T-helper 17 cell (primary cell): ENCODE measurements around the gene FBH1. TPM values are rescaled to one million over a fixed set of nuclear protein-coding genes. Genes with fewer than 3 reads are reported as not detected.

ENCODE experiments used
- ATAC-seq: fragments of 150-1000 bp; cut with Tn5 transposase; 2 replicates; pipeline ENCODE4 v1.10.0; 2021; ENCODE audit warnings: mild to moderate bottlenecking, moderate library complexity
- DNase-seq, 3 donors: peaks; one replicate each; pipeline versions ENCODE4 v3.0.0 to v3.0.0-alpha.2; 2020 to 2021
- H3K9me3 ChIP-seq: one replicate; pipeline ENCODE4 v1.7.0; 2013; ENCODE audit warnings: low read length, mild to moderate bottlenecking; ENCODE audit not compliant: control insufficient read depth, poor library complexity, severe bottlenecking
- H3K27ac Mint-ChIP-seq: one replicate; pipeline ENCODE4 v1.8.0; 2022; ENCODE audit warnings: mild to moderate bottlenecking, moderate library complexity, mixed read lengths
- H3K27me3 Mint-ChIP-seq: one replicate; pipeline ENCODE4 v1.8.0; 2022; ENCODE audit warnings: mixed read lengths
- H3K36me3 Mint-ChIP-seq: one replicate; pipeline ENCODE4 v1.8.0; 2022; ENCODE audit warnings: low read depth, mixed read lengths
- H3K4me1 Mint-ChIP-seq: one replicate; pipeline ENCODE4 v1.8.0; 2022; ENCODE audit warnings: mild to moderate bottlenecking, mixed read lengths
- H3K4me3 Mint-ChIP-seq: one replicate; pipeline ENCODE4 v1.8.0; 2022; ENCODE audit warnings: mild to moderate bottlenecking, moderate library complexity, mixed read lengths
- total RNA-seq, 4 donors: library from RNA in 2 of 4; stranded (reverse) in 2 of 4; gene quantifications; one replicate each; pipeline ENCODE4 v1.2.3 and lab custom pipeline; 2022 to 2026

Gene FBH1
- total RNA-seq, 2 donors from 2014 or later, result 51.6 to 69.0 TPM

- peaks cover 4% of the 10 kb centered on the region for H3K4me1 Mint-ChIP-seq
- DNase-seq, result no peak
- H3K27ac Mint-ChIP-seq, result no peak overlapping the region
- peaks cover 1% of the 10 kb centered on the region for H3K36me3 Mint-ChIP-seq
- no peaks in the 10 kb centered on the region for H3K9me3 ChIP-seq
- no peak overlapping the region for H3K4me3 Mint-ChIP-seq
- no peak for ATAC-seq
- no peaks in the 10 kb centered on the region for H3K27me3 Mint-ChIP-seq
Observed at GRCh38 chr10:5963071-5963470, 73.0 kb downstream of the FBH1 start.

- no peak for ATAC-seq
- Mint-ChIP-seq H3K27ac (no peak overlapping the region), H3K36me3 (peaks cover 2% of the 10 kb centered on the region), H3K4me3 (no peak overlapping the region), H3K4me1 (peaks cover 4% of the 10 kb centered on the region), H3K27me3 (no peaks in the 10 kb centered on the region)
- no peaks in the 10 kb centered on the region for H3K9me3 ChIP-seq
- DNase-seq, result no peak
Observed at GRCh38 chr10:5963591-5963990, 73.5 kb downstream of the FBH1 start.

GRCh38 chr10:5964736-5965135, 74.7 kb downstream of the FBH1 start:
- no peak overlapping the region for H3K27ac Mint-ChIP-seq
- no peaks in the 10 kb centered on the region for H3K9me3 ChIP-seq
- DNase-seq, result no peak
- no peaks in the 10 kb centered on the region for H3K27me3 Mint-ChIP-seq
- H3K4me3 Mint-ChIP-seq, result peak overlapping the region; percentile 43
- ATAC-seq, result no peak
- H3K36me3 Mint-ChIP-seq, result peaks cover 2% of the 10 kb centered on the region
- peaks cover 5% of the 10 kb centered on the region for H3K4me1 Mint-ChIP-seq

GRCh38 chr10:5965266-5965665, 75.2 kb downstream of the FBH1 start:
- H3K4me1 Mint-ChIP-seq, result peaks cover 10% of the 10 kb centered on the region
- DNase-seq (no peak), ATAC-seq (no peak)
- peak overlapping the region; percentile 6 for H3K27ac Mint-ChIP-seq
- no peak overlapping the region for H3K4me3 Mint-ChIP-seq
- H3K9me3 ChIP-seq, result no peaks in the 10 kb centered on the region
- peaks cover 2% of the 10 kb centered on the region for H3K36me3 Mint-ChIP-seq
- no peaks in the 10 kb centered on the region for H3K27me3 Mint-ChIP-seq

GRCh38 chr10:5968037-5968680, 78.1 kb downstream of the FBH1 start:
- Mint-ChIP-seq H3K27me3 (no peaks in the 10 kb centered on the region), H3K27ac (peak overlapping the region; percentile 34), H3K36me3 (peaks cover 2% of the 10 kb centered on the region), H3K4me1 (peaks cover 21% of the 10 kb centered on the region), H3K4me3 (no peak overlapping the region)
- H3K9me3 ChIP-seq, result no peaks in the 10 kb centered on the region
- DNase-seq (no peak), ATAC-seq (no peak)

- peaks cover 21% of the 10 kb centered on the region for H3K4me1 Mint-ChIP-seq
- ATAC-seq, result no peak
- no peaks in the 10 kb centered on the region for H3K9me3 ChIP-seq
- H3K27ac Mint-ChIP-seq, result no peak overlapping the region
- DNase-seq, result no peak
- H3K27me3 Mint-ChIP-seq, result no peaks in the 10 kb centered on the region
- H3K36me3 Mint-ChIP-seq, result peaks cover 2% of the 10 kb centered on the region
- no peak overlapping the region for H3K4me3 Mint-ChIP-seq
Observed at GRCh38 chr10:5968681-5969453, 78.8 kb downstream of the FBH1 start.

- Mint-ChIP-seq H3K36me3 (peaks cover 2% of the 10 kb centered on the region), H3K4me1 (peaks cover 27% of the 10 kb centered on the region), H3K27me3 (no peaks in the 10 kb centered on the region), H3K27ac (peak overlapping the region; percentile 83), H3K4me3 (no peak overlapping the region)
- ATAC-seq (no peak), DNase-seq (no peak)
- H3K9me3 ChIP-seq, result no peaks in the 10 kb centered on the region
Observed at GRCh38 chr10:5970066-5970465, 80.0 kb downstream of the FBH1 start.

GRCh38 chr10:5970527-5970926, 80.5 kb downstream of the FBH1 start:
- Mint-ChIP-seq H3K4me3 (no peak overlapping the region), H3K4me1 (peaks cover 31% of the 10 kb centered on the region), H3K27ac (peak overlapping the region; percentile 83), H3K27me3 (no peaks in the 10 kb centered on the region), H3K36me3 (peaks cover 2% of the 10 kb centered on the region)
- ATAC-seq (no peak), DNase-seq (no peak)
- H3K9me3 ChIP-seq, result no peaks in the 10 kb centered on the region

- Mint-ChIP-seq H3K4me3 (peak overlapping the region; percentile 68), H3K4me1 (peaks cover 34% of the 10 kb centered on the region), H3K27ac (peak overlapping the region; percentile 83), H3K36me3 (peaks cover 2% of the 10 kb centered on the region), H3K27me3 (no peaks in the 10 kb centered on the region)
- H3K9me3 ChIP-seq, result no peaks in the 10 kb centered on the region
- ATAC-seq (peak; percentile 38), DNase-seq (no peak)
Observed at GRCh38 chr10:5971315-5971832, 81.3 kb downstream of the FBH1 start.

GRCh38 chr10:5971886-5972285, 81.8 kb downstream of the FBH1 start:
- ATAC-seq, result no peak
- H3K9me3 ChIP-seq, result no peaks in the 10 kb centered on the region
- Mint-ChIP-seq H3K4me3 (peak overlapping the region; percentile 68), H3K27me3 (no peaks in the 10 kb centered on the region), H3K27ac (peak overlapping the region; percentile 83), H3K4me1 (peaks cover 36% of the 10 kb centered on the region), H3K36me3 (peaks cover 2% of the 10 kb centered on the region)
- DNase-seq, result no peak

- Mint-ChIP-seq H3K27me3 (no peaks in the 10 kb centered on the region), H3K4me3 (no peak overlapping the region), H3K4me1 (peaks cover 36% of the 10 kb centered on the region), H3K36me3 (peaks cover under 1% of the 10 kb centered on the region), H3K27ac (peak overlapping the region; percentile 83)
- ATAC-seq (no peak), DNase-seq (no peak)
- no peaks in the 10 kb centered on the region for H3K9me3 ChIP-seq
Observed at GRCh38 chr10:5973069-5973468, 83.0 kb downstream of the FBH1 start.

GRCh38 chr10:5975641-5976473, 85.8 kb downstream of the FBH1 start:
- H3K27ac Mint-ChIP-seq, result peak overlapping the region; percentile 93

More at GRCh38 chr10:5975641-5976473, 85.8 kb downstream of the FBH1 start:
- peak; percentile 19 to 43 (median 21) for DNase-seq
- Mint-ChIP-seq H3K36me3 (no peaks in the 10 kb centered on the region), H3K4me1 (peaks cover 31% of the 10 kb centered on the region), H3K27me3 (no peaks in the 10 kb centered on the region), H3K4me3 (peak overlapping the region; percentile 95)
- peak; percentile 66 for ATAC-seq
- H3K9me3 ChIP-seq, result no peaks in the 10 kb centered on the region
